Measurements from ENCODE around the gene ACLY. TPM values are rescaled to one million over a fixed set of nuclear protein-coding genes. Genes with fewer than 3 reads are reported as not detected.

The ACLY gene
- total RNA-seq, 1 donor from 2014 or later, result 326 TPM

- FAIRE-seq (no peak), DNase-seq (ENCODE audit: low read depth) (no peak)
- no peaks in the 10 kb centered on the region for H3K4me1 Mint-ChIP-seq (ENCODE audit: low read depth, unreplicated experiment)
- no peak overlapping the region for H2AFZ ChIP-seq (ENCODE audit: low read depth, low read length)
- H3K36me3 Mint-ChIP-seq (ENCODE audit: low read depth, unreplicated experiment), result peaks cover 7% of the 10 kb centered on the region
- TF ChIP-seq EZH2 (IDR thresholded peaks at IDR 0.05; ENCODE audit: insufficient read depth, low read length) (no peak), CTCF (IDR thresholded peaks at IDR 0.05; ENCODE audit: insufficient read depth, low read depth, low read length) (no peak)
- H3K79me2 ChIP-seq (ENCODE audit: insufficient read depth, low read length), result no peaks in the 10 kb centered on the region
- H3K27ac ChIP-seq (ENCODE audit: low read depth, low read length), result no peak overlapping the region
- H3K9ac ChIP-seq (ENCODE audit: low read length), result no peak overlapping the region
- no peaks in the 10 kb centered on the region for H3K4me1 ChIP-seq (ENCODE audit: insufficient read depth, low read length)
- no peaks in the 10 kb centered on the region for H3K9me3 Mint-ChIP-seq (ENCODE audit: unreplicated experiment)
- H3K4me2 ChIP-seq (ENCODE audit: low read length), result no peak overlapping the region
- H3K27me3 ChIP-seq (ENCODE audit: insufficient read depth, low read length), result no peaks in the 10 kb centered on the region
- H3K4me3 ChIP-seq (ENCODE audit: insufficient read depth, low read depth, low read length), result no peak overlapping the region
- H3K36me3 ChIP-seq (ENCODE audit: insufficient read depth, low read length), result no peaks in the 10 kb centered on the region
- H3K4me3 Mint-ChIP-seq (ENCODE audit: unreplicated experiment), result no peak overlapping the region
- no peak overlapping the region for H3K27ac Mint-ChIP-seq (ENCODE audit: unreplicated experiment)
- no peaks in the 10 kb centered on the region for H4K20me1 ChIP-seq (ENCODE audit: insufficient read depth, low read length)
- H3K27me3 Mint-ChIP-seq (ENCODE audit: low read depth, unreplicated experiment), result peaks cover 11% of the 10 kb centered on the region
- no peaks in the 10 kb centered on the region for H3K9me3 ChIP-seq (ENCODE audit: insufficient read depth, low read depth, low read length)
These were observed 24.0 kb upstream of the ACLY start for GRCh38 chr17:41942626-41943373.

GRCh38 chr17:41941168-41941567 is 22.4 kb upstream of the ACLY start:
- Mint-ChIP-seq H3K27ac (ENCODE audit: unreplicated experiment) (no peak overlapping the region), H3K4me1 (ENCODE audit: low read depth, unreplicated experiment) (no peaks in the 10 kb centered on the region), H3K4me3 (ENCODE audit: unreplicated experiment) (no peak overlapping the region), H3K9me3 (ENCODE audit: unreplicated experiment) (no peaks in the 10 kb centered on the region), H3K27me3 (ENCODE audit: low read depth, unreplicated experiment) (peaks cover 11% of the 10 kb centered on the region), H3K36me3 (ENCODE audit: low read depth, unreplicated experiment) (peaks cover 7% of the 10 kb centered on the region)
- H3K9me3 ChIP-seq (ENCODE audit: insufficient read depth, low read depth, low read length), result no peaks in the 10 kb centered on the region
- H3K79me2 ChIP-seq (ENCODE audit: insufficient read depth, low read length), result no peaks in the 10 kb centered on the region
- H3K9ac ChIP-seq (ENCODE audit: low read length), result no peak overlapping the region
- no peak overlapping the region for H3K27ac ChIP-seq (ENCODE audit: low read depth, low read length)
- no peaks in the 10 kb centered on the region for H4K20me1 ChIP-seq (ENCODE audit: insufficient read depth, low read length)
- H3K4me2 ChIP-seq (ENCODE audit: low read length), result no peak overlapping the region
- H2AFZ ChIP-seq (ENCODE audit: low read depth, low read length), result no peak overlapping the region
- H3K36me3 ChIP-seq (ENCODE audit: insufficient read depth, low read length), result no peaks in the 10 kb centered on the region
- H3K27me3 ChIP-seq (ENCODE audit: insufficient read depth, low read length), result no peaks in the 10 kb centered on the region
- TF ChIP-seq CTCF (IDR thresholded peaks at IDR 0.05; ENCODE audit: insufficient read depth, low read depth, low read length) (no peak), EZH2 (IDR thresholded peaks at IDR 0.05; ENCODE audit: insufficient read depth, low read length) (no peak)
- H3K4me1 ChIP-seq (ENCODE audit: insufficient read depth, low read length), result no peaks in the 10 kb centered on the region
- FAIRE-seq (no peak), DNase-seq (ENCODE audit: low read depth) (no peak)
- no peak overlapping the region for H3K4me3 ChIP-seq (ENCODE audit: insufficient read depth, low read depth, low read length)

DNA sequence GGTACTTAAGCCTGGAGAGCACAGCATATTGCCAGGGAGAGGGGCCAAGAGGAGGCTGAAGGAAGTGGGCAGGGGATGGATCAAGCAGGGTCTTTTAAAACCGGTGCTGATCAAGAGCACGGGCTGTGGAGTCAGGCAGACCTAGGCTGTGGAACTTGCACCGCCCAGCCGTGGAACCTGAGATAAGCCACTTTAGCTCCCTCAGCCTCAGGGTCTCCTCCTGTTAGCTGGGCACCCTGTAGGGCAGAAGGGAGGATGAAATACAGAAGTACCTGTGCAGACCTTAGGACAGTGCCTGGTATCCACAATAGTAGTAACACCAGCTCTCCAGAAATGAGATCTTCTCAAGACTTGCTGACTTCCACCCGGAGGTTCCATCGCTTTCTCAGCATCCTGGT is 20.9 kb upstream of the ACLY start:
- H3K36me3 Mint-ChIP-seq (ENCODE audit: low read depth, unreplicated experiment), result peaks cover 10% of the 10 kb centered on the region
- no peaks in the 10 kb centered on the region for H3K4me1 Mint-ChIP-seq (ENCODE audit: low read depth, unreplicated experiment)
- no peak for DNase-seq (ENCODE audit: low read depth)

More for the DNA sequence above, 20.9 kb upstream of the ACLY start:
- H3K27ac Mint-ChIP-seq (ENCODE audit: unreplicated experiment), result no peak overlapping the region
- H3K4me1 ChIP-seq (ENCODE audit: insufficient read depth, low read length), result no peaks in the 10 kb centered on the region
- no peak for TF ChIP-seq EZH2 (IDR thresholded peaks at IDR 0.05; ENCODE audit: insufficient read depth, low read length)
- TF ChIP-seq CTCF (IDR thresholded peaks at IDR 0.05; ENCODE audit: insufficient read depth, low read depth, low read length), result no peak
- H3K36me3 ChIP-seq (ENCODE audit: insufficient read depth, low read length), result no peaks in the 10 kb centered on the region
- no peaks in the 10 kb centered on the region for H3K79me2 ChIP-seq (ENCODE audit: insufficient read depth, low read length)
- FAIRE-seq, result no peak
- H3K9ac ChIP-seq (ENCODE audit: low read length), result no peak overlapping the region
- H3K4me3 ChIP-seq (ENCODE audit: insufficient read depth, low read depth, low read length), result no peak overlapping the region
- no peaks in the 10 kb centered on the region for H3K27me3 ChIP-seq (ENCODE audit: insufficient read depth, low read length)
- no peak overlapping the region for H3K4me3 Mint-ChIP-seq (ENCODE audit: unreplicated experiment)
- H4K20me1 ChIP-seq (ENCODE audit: insufficient read depth, low read length), result no peaks in the 10 kb centered on the region
- no peak overlapping the region for H3K27ac ChIP-seq (ENCODE audit: low read depth, low read length)
- H3K27me3 Mint-ChIP-seq (ENCODE audit: low read depth, unreplicated experiment), result peaks cover 11% of the 10 kb centered on the region
- H3K9me3 ChIP-seq (ENCODE audit: insufficient read depth, low read depth, low read length), result no peaks in the 10 kb centered on the region
- no peak overlapping the region for H2AFZ ChIP-seq (ENCODE audit: low read depth, low read length)
- no peaks in the 10 kb centered on the region for H3K9me3 Mint-ChIP-seq (ENCODE audit: unreplicated experiment)
- H3K4me2 ChIP-seq (ENCODE audit: low read length), result no peak overlapping the region

All from astrocyte (in vitro differentiated cells and primary cell).